H1 (cell line): ENCODE results near the gene B3GALT6. TPM values are rescaled to one million over a fixed set of nuclear protein-coding genes. Genes with fewer than 3 reads are reported as not detected.

Experiments used
- CTCF ChIA-PET: fragments of 300-600 bp; sonication (Branson Sonifier 250); formaldehyde crosslinking; loops from one replicate; lab custom pipeline; 2021; ENCODE audit not compliant: partially characterized antibody; lab: Charles Lee
- POLR2A ChIA-PET: fragments of 300-600 bp; sonication (Branson Sonifier 250); formaldehyde crosslinking; loops from one replicate; lab custom pipeline; 2021; ENCODE audit warnings: inconsistent platforms; ENCODE audit not compliant: partially characterized antibody; lab: Charles Lee
- DNase-seq, 2 experiments: peaks; one replicate each; pipeline versions ENCODE4 v3.0.0 to v3.0.0-alpha.2; 2010 to 2022; ENCODE audit warnings: low spot score in 2 of 2, low read depth in 1 of 2, mixed read lengths in 1 of 2
- FAIRE-seq: peaks from 2 replicates; lab custom pipeline; 2011; peaks lifted over from hg19 to GRCh38; lab: Jason Lieb, UNC
- H2AFZ ChIP-seq: 2 replicates; pipeline ENCODE4 v1.8.1; 2012; ENCODE audit warnings: low read length, inconsistent platforms
- H2AK5ac ChIP-seq: 2 replicates; pipeline ENCODE4 v1.6.1; 2013; ENCODE audit warnings: low read depth, low read length
- H2BK120ac ChIP-seq: replicated peaks from 2 replicates; pipeline ENCODE3; 2013; ENCODE audit warnings: low read depth, low read length, inconsistent platforms
- H2BK12ac ChIP-seq: 2 replicates; pipeline ENCODE4 v1.6.1; 2013; ENCODE audit warnings: low read depth, low read length
- H2BK15ac ChIP-seq: 2 replicates; pipeline ENCODE4 v1.6.1; 2013; ENCODE audit warnings: low read length
- H2BK20ac ChIP-seq: 2 replicates; pipeline ENCODE4 v1.6.1; 2013; ENCODE audit warnings: low read length
- H2BK5ac ChIP-seq: 2 replicates; pipeline ENCODE4 v1.6.1; 2013; ENCODE audit warnings: low read depth, low read length
- H3K14ac ChIP-seq: 2 replicates; pipeline ENCODE4 v1.6.1; 2013; ENCODE audit warnings: inconsistent platforms; ENCODE audit not compliant: insufficient read length
- H3K18ac ChIP-seq: 2 replicates; pipeline ENCODE4 v1.6.1; 2013; ENCODE audit warnings: low read length; ENCODE audit errors: extremely low read depth
- H3K23ac ChIP-seq: 2 replicates; pipeline ENCODE4 v1.6.1; 2013; ENCODE audit warnings: inconsistent platforms; ENCODE audit not compliant: insufficient read length
- H3K23me2 ChIP-seq: 2 replicates; pipeline ENCODE4 v1.6.1; 2013; ENCODE audit warnings: low read depth, low read length
- H3K27ac ChIP-seq: 2 replicates; pipeline ENCODE4 v1.6.1; 2011; ENCODE audit warnings: low read depth, low read length, inconsistent platforms
- H3K27me3 ChIP-seq, 4 experiments: replicated peaks in 1 of 4; 1 replicate in 1 of 4; 2 replicates in 3 of 4; pipeline versions ENCODE4 v1.6.1 to v1.8.1; 2011 to 2013; ENCODE audit warnings: low read length in 3 of 4, mild to moderate bottlenecking in 3 of 4, inconsistent platforms in 2 of 4, mixed read lengths in 2 of 4, moderate library complexity in 1 of 4; ENCODE audit not compliant: control insufficient read depth in 3 of 4, insufficient read depth in 3 of 4; ENCODE audit errors: extremely low read depth in 1 of 4
- H3K36me3 ChIP-seq, 4 experiments: 2 replicates each; pipeline versions ENCODE4 v1.6.1 to v1.8.1; 2011 to 2013; ENCODE audit warnings: mild to moderate bottlenecking in 4 of 4, low read length in 3 of 4, moderate library complexity in 2 of 4, control low read depth in 1 of 4, inconsistent platforms in 1 of 4; ENCODE audit not compliant: insufficient read depth in 4 of 4, control insufficient read depth in 2 of 4
- H3K4ac ChIP-seq: replicated peaks from 2 replicates; pipeline ENCODE3; 2013; ENCODE audit warnings: low read length, low read depth, mixed read lengths, inconsistent platforms; ENCODE audit not compliant: insufficient read length
- H3K4me1 ChIP-seq, 4 experiments: replicated peaks in 1 of 4; 1 replicate in 1 of 4; 2 replicates in 3 of 4; pipeline versions ENCODE4 v1.6.1 to v1.8.1; 2011 to 2013; ENCODE audit warnings: low read length in 3 of 4, inconsistent platforms in 2 of 4, mixed read lengths in 1 of 4; ENCODE audit not compliant: insufficient read depth in 4 of 4, control insufficient read depth in 3 of 4
- H3K4me2 ChIP-seq, 2 experiments: 2 replicates each; pipeline versions ENCODE4 v1.6.1 to v1.8.1; 2011 to 2013; ENCODE audit warnings: low read depth in 2 of 2, low read length in 2 of 2, control low read depth in 1 of 2, inconsistent platforms in 1 of 2, mild to moderate bottlenecking in 1 of 2; ENCODE audit not compliant: insufficient read depth in 1 of 2
- H3K4me3 ChIP-seq, 4 experiments: fragments of 200-600, 300-600 bp in 1 of 4; sonication (generic), shearing (Covaris generic), sonication (Bioruptor Twin) in 1 of 4; 2 replicates each; pipeline versions ENCODE4 v1.5.1 to v1.8.1; 2011 to 2016; ENCODE audit warnings: low read length in 4 of 4, low read depth in 3 of 4, control low read depth in 2 of 4, inconsistent platforms in 2 of 4, mild to moderate bottlenecking in 2 of 4, mixed read lengths in 1 of 4, moderate library complexity in 1 of 4; ENCODE audit not compliant: insufficient read depth in 2 of 4; ENCODE audit errors: extremely low read depth in 1 of 4
- H3K56ac ChIP-seq: replicated peaks from 2 replicates; pipeline ENCODE3; 2013; ENCODE audit warnings: low read depth, mild to moderate bottlenecking, mixed read lengths, low read length, inconsistent platforms; ENCODE audit not compliant: insufficient read length
- H3K79me1 ChIP-seq: 2 replicates; pipeline ENCODE4 v1.6.1; 2013; ENCODE audit warnings: low read depth, low read length, control low read depth
- H3K79me2 ChIP-seq, 2 experiments: 2 replicates each; pipeline versions ENCODE4 v1.6.1 to v1.8.1; 2012 to 2013; ENCODE audit warnings: low read length in 2 of 2, mild to moderate bottlenecking in 2 of 2, inconsistent platforms in 1 of 2; ENCODE audit not compliant: insufficient read depth in 2 of 2, control insufficient read depth in 1 of 2
- H3K9ac ChIP-seq, 4 experiments: replicated peaks in 1 of 4; 1 replicate in 1 of 4; 2 replicates in 3 of 4; pipeline versions ENCODE4 v1.6.1 to v1.8.1; 2011 to 2013; ENCODE audit warnings: low read depth in 3 of 4, low read length in 3 of 4, control low read depth in 2 of 4, mild to moderate bottlenecking in 2 of 4, moderate library complexity in 2 of 4, inconsistent platforms in 1 of 4; ENCODE audit errors: extremely low read depth in 1 of 4
- H3K9me3 ChIP-seq, 2 experiments: 2 replicates each; pipeline versions ENCODE4 v1.6.1 to v1.8.1; 2012 to 2013; ENCODE audit warnings: mild to moderate bottlenecking in 2 of 2, moderate library complexity in 2 of 2, control low read depth in 1 of 2, inconsistent platforms in 1 of 2, low read depth in 1 of 2, low read length in 1 of 2, mixed read lengths in 1 of 2; ENCODE audit not compliant: insufficient read depth in 2 of 2
- H4K20me1 ChIP-seq, 2 experiments: replicated peaks in 1 of 2; 2 replicates each; pipeline versions ENCODE3 to v1.8.1; 2011 to 2013; ENCODE audit warnings: inconsistent platforms in 2 of 2, low read length in 2 of 2, mild to moderate bottlenecking in 1 of 2; ENCODE audit not compliant: insufficient read depth in 2 of 2, control insufficient read depth in 1 of 2
- H4K5ac ChIP-seq: 2 replicates; pipeline ENCODE4 v1.6.1; 2013; ENCODE audit warnings: low read length, low read depth, mixed read lengths, inconsistent platforms; ENCODE audit not compliant: insufficient read length
- H4K8ac ChIP-seq: 2 replicates; pipeline ENCODE4 v1.8.0; 2013; ENCODE audit warnings: mild to moderate bottlenecking, moderate library complexity, low read length, inconsistent platforms; ENCODE audit not compliant: insufficient read depth; ENCODE audit errors: extremely low read depth
- H4K91ac ChIP-seq: replicated peaks from 2 replicates; pipeline ENCODE3; 2013; ENCODE audit warnings: low read length, mixed read lengths, inconsistent platforms; ENCODE audit not compliant: insufficient read length
- ATF2 ChIP-seq: IDR thresholded peaks from 2 replicates; pipeline ENCODE4 v1.6.1; 2012; ENCODE audit warnings: low read length, inconsistent platforms
- BCL11A ChIP-seq, 2 experiments: IDR thresholded peaks; one replicate each; pipeline ENCODE4 v1.6.1; 2011; ENCODE audit warnings: low read depth in 2 of 2, low read length in 2 of 2, mild to moderate bottlenecking in 2 of 2
- CEBPB ChIP-seq: IDR thresholded peaks from 2 replicates; pipeline ENCODE4 v1.6.1; 2012; ENCODE audit warnings: low read depth, low read length
- CTCF ChIP-seq, 3 experiments: IDR thresholded peaks; 1 replicate in 2 of 3; 2 replicates in 1 of 3; pipeline versions ENCODE4 v1.5.1 to v1.6.1; 2011; ENCODE audit warnings: low read length in 3 of 3, mild to moderate bottlenecking in 3 of 3, inconsistent platforms in 2 of 3, low read depth in 1 of 3, moderate library complexity in 1 of 3; ENCODE audit not compliant: insufficient read depth in 1 of 3; ENCODE audit errors: control extremely low read depth in 1 of 3
- KDM1A ChIP-seq: fragments of 200-600, 300-600 bp; sonication (generic); IDR thresholded peaks from 2 replicates; pipeline ENCODE4 v1.7.1; 2016; ENCODE audit warnings: mild to moderate bottlenecking, low read length, borderline replicate concordance
- SAP30 ChIP-seq: fragments of 300-600 bp; sonication (generic); IDR thresholded peaks from 2 replicates; pipeline ENCODE4 v1.7.1; 2012; ENCODE audit warnings: low read length, moderate library complexity, mild to moderate bottlenecking, inconsistent platforms; ENCODE audit not compliant: insufficient read depth, insufficient replicate concordance
- WGBS, 2 experiments: shearing (Covaris generic) in 1 of 2; methylation state at CpG; one replicate each; pipeline versions ENCODE4 v1.1.6 to v1.1.7; 2013 to 2015; ENCODE audit warnings: low lambda C conversion rate in 2 of 2, mixed read lengths in 2 of 2, inconsistent platforms in 1 of 2, low coverage in 1 of 2, missing lambda C conversion rate in 1 of 2; ENCODE audit not compliant: insufficient replicate concordance in 2 of 2, insufficient coverage in 1 of 2, insufficient read length in 1 of 2; ENCODE audit errors: extremely low coverage in 1 of 2, missing lambda C conversion rate in 1 of 2; 5-methylcytosine and 5-hydroxymethylcytosine counted together
- polyA plus RNA-seq, 7 experiments: library from polyadenylated mRNA; depleted of rRNA in 3 of 7; stranded (reverse) in 5 of 7; unstranded in 2 of 7; fragments of >200 nt in 5 of 7; fragments of 200-250 nt in 2 of 7; gene quantifications; 1 replicate in 5 of 7; 2 replicates in 1 of 7; 4 replicates in 1 of 7; pipeline versions ENCODE4 v1.2.1 to v1.2.3, GENCODE V29; 2011 to 2013; ENCODE audit warnings: missing spikeins in 2 of 7, mixed read lengths in 2 of 7
- total RNA-seq: library from RNA; stranded (reverse); fragmentation: NEBNext Ultra II Directional; extraction: Animal tissue kit (Norgen Biotek cat#: 25700); gene quantifications from 2 replicates; pipeline ENCODE4 v1.2.1, GENCODE V29; 2021

B3GALT6 gene
- total and polyA plus RNA-seq, 2 of the 8 experiments (the other 6 are each of a cell fraction or from before 2014, with no cell fraction given), result 18.4 to 20.4 TPM

DNA sequence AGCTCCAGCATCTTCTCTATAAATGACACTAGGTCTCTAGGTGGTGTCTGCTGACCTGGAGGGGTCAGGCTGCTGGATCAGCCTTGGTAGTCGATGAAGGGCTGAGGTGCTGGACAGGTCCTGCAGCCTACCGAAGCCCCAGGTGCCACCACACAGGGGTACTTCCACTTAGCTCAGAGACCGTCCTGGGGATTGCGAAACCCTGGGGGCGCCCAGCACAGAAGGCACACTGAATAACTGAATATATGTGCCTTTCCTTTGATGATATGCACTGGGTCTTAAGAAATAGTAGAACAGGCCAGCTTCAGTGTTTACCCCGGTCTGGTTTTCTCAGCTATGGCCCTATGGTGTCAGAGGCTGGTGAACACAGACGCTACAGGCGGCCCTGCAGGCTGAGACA is 30.7 kb downstream of the B3GALT6 start:
- no peak overlapping the region for H4K8ac ChIP-seq
- no peak overlapping the region for H3K9ac ChIP-seq
- H4K5ac ChIP-seq, result no peak overlapping the region
- H3K18ac ChIP-seq, result no peak overlapping the region
- no peak overlapping the region for H3K4me3 ChIP-seq
- H2AFZ ChIP-seq, result no peak overlapping the region
- H3K4me1 ChIP-seq, result peaks cover 0 to 8% (median 2%) of the 10 kb centered on the region in 4 experiments; a peak in 5 of 7 replicates
- H3K27me3 ChIP-seq, result no peaks in the 10 kb centered on the region
- peaks cover 0 to 13% of the 10 kb centered on the region in 2 experiments; a peak in 2 of 4 replicates for H3K79me2 ChIP-seq
- ChIA-PET POLR2A (interaction anchor here (1.6 to 3.9 kb wide), 2 partner anchors 9 to 11 kb away, joined by 4 to 16 read pairs; partner anchors contain the start of gene UBE2J2), CTCF (interaction anchor here (1.4 to 2.7 kb wide), 5 partner anchors 7 to 199 kb away, joined by 3 to 8 read pairs (median 7); no protein-coding TSS in a partner anchor)
- no peaks in the 10 kb centered on the region for H3K23me2 ChIP-seq
- H2BK12ac ChIP-seq, result no peak overlapping the region
- H3K4me2 ChIP-seq, result no peak overlapping the region
- H4K91ac ChIP-seq, result no peak overlapping the region
- peaks cover 13 to 35% of the 10 kb centered on the region in 2 experiments for H4K20me1 ChIP-seq
- no peak overlapping the region for H2BK20ac ChIP-seq
- WGBS, 2 experiments, result 99% methylated on average over 8 of the region's 8 CpGs; no CpG with 5 or more reads in 1 of the 2 experiments
- no peak overlapping the region for H3K4ac ChIP-seq
- peaks cover 18% of the 10 kb centered on the region for H3K79me1 ChIP-seq
- DNase-seq (no peak), FAIRE-seq (no peak)
- H2BK120ac ChIP-seq, result no peak overlapping the region
- TF ChIP-seq SAP30, result no peak
- TF ChIP-seq KDM1A, result no peak
- no peak for TF ChIP-seq CTCF (IDR thresholded peaks at IDR 0.05; ENCODE audit: control extremely low read depth in 1 of 3, insufficient read depth in 1 of 3, low read depth in 1 of 3, low read length in 3 of 3)
- TF ChIP-seq BCL11A (IDR thresholded peaks at IDR 0.05; ENCODE audit: low read depth in 2 of 2, low read length in 2 of 2), result no peak
- TF ChIP-seq CEBPB, result 0 out of 2 replicates have a peak, but pooled peaks have one; percentile 29
- TF ChIP-seq ATF2, result no peak
- H3K14ac ChIP-seq, result no peak overlapping the region
- no peak overlapping the region for H3K23ac ChIP-seq
- H3K9me3 ChIP-seq, result no peaks in the 10 kb centered on the region
- no peak overlapping the region for H2BK15ac ChIP-seq
- no peak overlapping the region for H3K27ac ChIP-seq
- no peak overlapping the region for H2BK5ac ChIP-seq
- no peak overlapping the region for H2AK5ac ChIP-seq
- peaks cover 15 to 37% (median 24%) of the 10 kb centered on the region in 4 experiments for H3K36me3 ChIP-seq
- H3K56ac ChIP-seq, result no peak overlapping the region
